Measurements from ENCODE around the gene UST. TPM values are rescaled to one million over a fixed set of nuclear protein-coding genes. Genes with fewer than 3 reads are reported as not detected.

UST gene
- polyA plus RNA-seq, 1 donor from 2014 or later, result 7.5 TPM

DNA sequence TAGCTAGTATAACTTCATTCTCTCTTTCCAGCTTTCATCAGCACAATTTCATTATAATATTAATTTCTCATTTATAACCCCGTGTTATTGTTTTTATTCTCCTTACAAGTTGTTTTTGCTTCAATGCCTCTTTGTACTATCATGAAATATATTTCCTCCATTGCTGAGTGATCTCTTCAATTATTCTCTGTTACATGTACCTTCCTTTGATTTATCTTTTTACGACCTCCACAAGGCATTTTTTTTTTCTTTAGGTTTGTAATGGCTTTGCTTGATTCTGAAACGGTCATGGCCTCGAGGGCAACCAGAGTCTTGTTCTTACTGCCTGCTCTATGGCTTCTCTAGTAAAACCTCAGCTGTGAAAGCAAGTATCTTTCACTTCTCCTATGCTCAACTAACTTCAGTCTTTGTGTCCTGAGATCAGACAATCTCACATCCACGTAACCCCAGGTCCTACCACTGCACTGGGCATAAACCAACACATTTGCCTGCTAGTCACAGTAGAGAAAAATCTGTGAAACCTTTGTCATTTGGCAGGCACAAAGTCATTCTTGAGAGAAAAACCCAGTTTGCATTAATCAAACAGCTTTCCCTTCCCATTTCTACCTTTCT lies 119.9 kb downstream of the UST start:
- TF ChIP-seq RAD21 (conservative IDR thresholded peaks at IDR 0.05) (no peak), TAF1 (IDR thresholded peaks at IDR 0.05; ENCODE audit: low read depth) (no peak), POLR2AphosphoS5 (IDR thresholded peaks at IDR 0.05) (no peak), EP300 (conservative IDR thresholded peaks at IDR 0.05; ENCODE audit: poor library complexity, severe bottlenecking) (no peak), SMC3 (conservative IDR thresholded peaks at IDR 0.05; ENCODE audit: poor library complexity) (no peak), EZH2 (IDR thresholded peaks at IDR 0.05; ENCODE audit: borderline replicate concordance, insufficient read depth, low read length, poor library complexity, severe bottlenecking) (no peak), CTCF (IDR thresholded peaks at IDR 0.05; ENCODE audit: poor library complexity, severe bottlenecking) (no peak), MXI1 (conservative IDR thresholded peaks at IDR 0.05; ENCODE audit: poor library complexity, severe bottlenecking) (no peak)
- TF ChIP-seq, protein P1, sequence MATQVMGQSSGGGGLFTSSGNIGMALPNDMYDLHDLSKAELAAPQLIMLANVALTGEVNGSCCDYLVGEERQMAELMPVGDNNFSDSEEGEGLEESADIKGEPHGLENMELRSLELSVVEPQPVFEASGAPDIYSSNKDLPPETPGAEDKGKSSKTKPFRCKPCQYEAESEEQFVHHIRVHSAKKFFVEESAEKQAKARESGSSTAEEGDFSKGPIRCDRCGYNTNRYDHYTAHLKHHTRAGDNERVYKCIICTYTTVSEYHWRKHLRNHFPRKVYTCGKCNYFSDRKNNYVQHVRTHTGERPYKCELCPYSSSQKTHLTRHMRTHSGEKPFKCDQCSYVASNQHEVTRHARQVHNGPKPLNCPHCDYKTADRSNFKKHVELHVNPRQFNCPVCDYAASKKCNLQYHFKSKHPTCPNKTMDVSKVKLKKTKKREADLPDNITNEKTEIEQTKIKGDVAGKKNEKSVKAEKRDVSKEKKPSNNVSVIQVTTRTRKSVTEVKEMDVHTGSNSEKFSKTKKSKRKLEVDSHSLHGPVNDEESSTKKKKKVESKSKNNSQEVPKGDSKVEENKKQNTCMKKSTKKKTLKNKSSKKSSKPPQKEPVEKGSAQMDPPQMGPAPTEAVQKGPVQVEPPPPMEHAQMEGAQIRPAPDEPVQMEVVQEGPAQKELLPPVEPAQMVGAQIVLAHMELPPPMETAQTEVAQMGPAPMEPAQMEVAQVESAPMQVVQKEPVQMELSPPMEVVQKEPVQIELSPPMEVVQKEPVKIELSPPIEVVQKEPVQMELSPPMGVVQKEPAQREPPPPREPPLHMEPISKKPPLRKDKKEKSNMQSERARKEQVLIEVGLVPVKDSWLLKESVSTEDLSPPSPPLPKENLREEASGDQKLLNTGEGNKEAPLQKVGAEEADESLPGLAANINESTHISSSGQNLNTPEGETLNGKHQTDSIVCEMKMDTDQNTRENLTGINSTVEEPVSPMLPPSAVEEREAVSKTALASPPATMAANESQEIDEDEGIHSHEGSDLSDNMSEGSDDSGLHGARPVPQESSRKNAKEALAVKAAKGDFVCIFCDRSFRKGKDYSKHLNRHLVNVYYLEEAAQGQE (IDR thresholded peaks at IDR 0.05; ENCODE audit: borderline replicate concordance), result no peak
- no peaks in the 10 kb centered on the region for H3K9me3 ChIP-seq (ENCODE audit: low read length)
- H3K4me3 ChIP-seq (ENCODE audit: low read length), result no peak overlapping the region
- no peaks in the 10 kb centered on the region for H3K36me3 ChIP-seq (ENCODE audit: insufficient read depth, low read length)
- H3K79me2 ChIP-seq (replicated peaks; ENCODE audit: insufficient read depth, low read length), result no peaks in the 10 kb centered on the region
- no peaks in the 10 kb centered on the region for H3K9me2 ChIP-seq (ENCODE audit: insufficient read depth, low read length)
- no peaks in the 10 kb centered on the region for H3F3A ChIP-seq (ENCODE audit: insufficient read depth, low read length, poor library complexity, severe bottlenecking)
- no peak overlapping the region for H3K4me2 ChIP-seq (ENCODE audit: low read length)
- H3K27me3 ChIP-seq (ENCODE audit: insufficient read depth, low read depth, low read length), result no peaks in the 10 kb centered on the region
- no peaks in the 10 kb centered on the region for H4K20me1 ChIP-seq (ENCODE audit: insufficient read depth)
- no peak overlapping the region for H2AFZ ChIP-seq (ENCODE audit: low read depth, low read length)
- H3K27ac ChIP-seq (ENCODE audit: low read length), result no peak overlapping the region
- no peak overlapping the region for H3K9ac ChIP-seq (ENCODE audit: low read length)

- Histone ChIP-seq H3K9me2 (ENCODE audit: insufficient read depth, low read length) (no peaks in the 10 kb centered on the region), H3K9ac (ENCODE audit: low read length) (no peak overlapping the region), H3K4me2 (ENCODE audit: low read length) (no peak overlapping the region), H2AFZ (ENCODE audit: low read depth, low read length) (no peak overlapping the region), H4K20me1 (ENCODE audit: insufficient read depth) (no peaks in the 10 kb centered on the region), H3K27me3 (ENCODE audit: insufficient read depth, low read depth, low read length) (no peaks in the 10 kb centered on the region), H3K36me3 (ENCODE audit: insufficient read depth, low read length) (no peaks in the 10 kb centered on the region), H3K9me3 (ENCODE audit: low read length) (no peaks in the 10 kb centered on the region), H3F3A (ENCODE audit: insufficient read depth, low read length, poor library complexity, severe bottlenecking) (no peaks in the 10 kb centered on the region), H3K27ac (ENCODE audit: low read length) (no peak overlapping the region), H3K4me3 (ENCODE audit: low read length) (no peak overlapping the region), H3K79me2 (replicated peaks; ENCODE audit: insufficient read depth, low read length) (no peaks in the 10 kb centered on the region)
- TF ChIP-seq SMC3 (conservative IDR thresholded peaks at IDR 0.05; ENCODE audit: poor library complexity) (no peak), CTCF (IDR thresholded peaks at IDR 0.05; ENCODE audit: poor library complexity, severe bottlenecking) (no peak), POLR2AphosphoS5 (IDR thresholded peaks at IDR 0.05) (no peak), MXI1 (conservative IDR thresholded peaks at IDR 0.05; ENCODE audit: poor library complexity, severe bottlenecking) (no peak), EZH2 (IDR thresholded peaks at IDR 0.05; ENCODE audit: borderline replicate concordance, insufficient read depth, low read length, poor library complexity, severe bottlenecking) (no peak), TAF1 (IDR thresholded peaks at IDR 0.05; ENCODE audit: low read depth) (no peak), RAD21 (conservative IDR thresholded peaks at IDR 0.05) (no peak), EP300 (conservative IDR thresholded peaks at IDR 0.05; ENCODE audit: poor library complexity, severe bottlenecking) (no peak)
- TF ChIP-seq, protein P1 (IDR thresholded peaks at IDR 0.05; ENCODE audit: borderline replicate concordance), result no peak
Observed at GRCh38 chr6:148867862-148868261, 121.0 kb downstream of the UST start.
